ENCODE measurements around the gene ZSCAN21.

ZSCAN21 gene

GRCh38 chr7:100010901-100011300 is 38.7 kb upstream of the ZSCAN21 start:
- TF ChIP-seq TAF1 (IDR thresholded peaks at IDR 0.05; ENCODE audit: borderline replicate concordance, insufficient read depth, low read length) (no peak), SIN3A (IDR thresholded peaks at IDR 0.05; ENCODE audit: borderline replicate concordance, insufficient read depth, low read length) (no peak), REST (IDR thresholded peaks at IDR 0.05; ENCODE audit: insufficient read depth in 1 of 2, low read depth in 2 of 2, low read length in 2 of 2) (no peak), POLR2AphosphoS5 (IDR thresholded peaks at IDR 0.05; ENCODE audit: low read depth, low read length) (no peak)

- TF ChIP-seq TAF1 (IDR thresholded peaks at IDR 0.05; ENCODE audit: borderline replicate concordance, insufficient read depth, low read length), result no peak
- no peak for TF ChIP-seq REST (IDR thresholded peaks at IDR 0.05; ENCODE audit: insufficient read depth in 1 of 2, low read depth in 2 of 2, low read length in 2 of 2)
- TF ChIP-seq POLR2AphosphoS5 (IDR thresholded peaks at IDR 0.05; ENCODE audit: low read depth, low read length), result no peak
- TF ChIP-seq FOXP2 (optimal IDR thresholded peaks at IDR 0.05; ENCODE audit: borderline replicate concordance, extremely low read depth, extremely low read length, insufficient read depth), result no peak
- no peak for TF ChIP-seq SIN3A (IDR thresholded peaks at IDR 0.05; ENCODE audit: borderline replicate concordance, insufficient read depth, low read length)
Measured at GRCh38 chr7:100011516-100011915, 38.1 kb upstream of the ZSCAN21 start.

- TF ChIP-seq POLR2AphosphoS5 (IDR thresholded peaks at IDR 0.05; ENCODE audit: low read depth, low read length), result no peak
Measured at GRCh38 chr7:100013328-100013676, 36.3 kb upstream of the ZSCAN21 start.

- TF ChIP-seq SIN3A (IDR thresholded peaks at IDR 0.05; ENCODE audit: borderline replicate concordance, insufficient read depth, low read length) (peak; percentile 71; the same call in 1 of the 2 replicates), REST (IDR thresholded peaks at IDR 0.05; ENCODE audit: insufficient read depth in 1 of 2, low read depth in 2 of 2, low read length in 2 of 2) (peak; percentile 52 to 71), TAF1 (IDR thresholded peaks at IDR 0.05; ENCODE audit: borderline replicate concordance, insufficient read depth, low read length) (peak; percentile 99), POLR2AphosphoS5 (IDR thresholded peaks at IDR 0.05; ENCODE audit: low read depth, low read length) (peak; percentile 81), FOXP2 (optimal IDR thresholded peaks at IDR 0.05; ENCODE audit: borderline replicate concordance, extremely low read depth, extremely low read length, insufficient read depth) (peak; percentile 79)
Measured at GRCh38 chr7:100015232-100016214, 34.1 kb upstream of the ZSCAN21 start, which contains the start of gene ZKSCAN1. Gene ZKSCAN1 (plus strand): TSS chr7:100015596. CDS start chr7:100023507, 7,911 bp downstream.

- TF ChIP-seq SIN3A (IDR thresholded peaks at IDR 0.05; ENCODE audit: borderline replicate concordance, insufficient read depth, low read length) (no peak), POLR2AphosphoS5 (IDR thresholded peaks at IDR 0.05; ENCODE audit: low read depth, low read length) (no peak), FOXP2 (optimal IDR thresholded peaks at IDR 0.05; ENCODE audit: borderline replicate concordance, extremely low read depth, extremely low read length, insufficient read depth) (no peak), TAF1 (IDR thresholded peaks at IDR 0.05; ENCODE audit: borderline replicate concordance, insufficient read depth, low read length) (no peak), REST (IDR thresholded peaks at IDR 0.05; ENCODE audit: insufficient read depth in 1 of 2, low read depth in 2 of 2, low read length in 2 of 2) (no peak)
Measured at GRCh38 chr7:100016215-100016901, 33.2 kb upstream of the ZSCAN21 start.

Measured in PFSK-1 (cell line).